ENCODE data around the gene SLC44A5.
A peak's percentile ranks its signal among the peaks of the same experiment; 100 is the strongest.
"Not testable (repeated sequence)": the region's sequence is repeated elsewhere in the genome, so short reads cannot be mapped to it uniquely, and the experiment has no call there.

SLC44A5 gene

DNA sequence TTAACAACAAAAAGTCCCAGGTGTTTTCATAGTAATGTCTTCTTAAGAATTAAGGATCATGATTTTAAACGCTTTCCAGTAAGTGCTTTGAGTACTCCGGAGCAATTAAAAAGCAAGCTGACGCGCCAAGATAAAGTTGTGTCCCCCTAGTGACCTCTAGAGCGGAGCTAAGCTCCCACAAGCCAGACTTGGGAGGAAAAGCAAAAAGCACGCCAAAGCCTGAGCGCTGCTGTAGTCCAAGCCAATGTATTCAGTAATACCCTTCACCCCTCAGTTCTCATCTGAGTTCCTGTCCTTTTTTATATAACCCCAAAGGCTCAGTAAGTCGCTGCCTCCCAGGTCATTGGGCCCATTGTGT lies 3.5 kb upstream of the SLC44A5 start:
- in situ Hi-C loops (cut with HindIII; ENCODE audit: low sequenced_read_pairs) = no loop called here
- TF ChIP-seq, protein P1, sequence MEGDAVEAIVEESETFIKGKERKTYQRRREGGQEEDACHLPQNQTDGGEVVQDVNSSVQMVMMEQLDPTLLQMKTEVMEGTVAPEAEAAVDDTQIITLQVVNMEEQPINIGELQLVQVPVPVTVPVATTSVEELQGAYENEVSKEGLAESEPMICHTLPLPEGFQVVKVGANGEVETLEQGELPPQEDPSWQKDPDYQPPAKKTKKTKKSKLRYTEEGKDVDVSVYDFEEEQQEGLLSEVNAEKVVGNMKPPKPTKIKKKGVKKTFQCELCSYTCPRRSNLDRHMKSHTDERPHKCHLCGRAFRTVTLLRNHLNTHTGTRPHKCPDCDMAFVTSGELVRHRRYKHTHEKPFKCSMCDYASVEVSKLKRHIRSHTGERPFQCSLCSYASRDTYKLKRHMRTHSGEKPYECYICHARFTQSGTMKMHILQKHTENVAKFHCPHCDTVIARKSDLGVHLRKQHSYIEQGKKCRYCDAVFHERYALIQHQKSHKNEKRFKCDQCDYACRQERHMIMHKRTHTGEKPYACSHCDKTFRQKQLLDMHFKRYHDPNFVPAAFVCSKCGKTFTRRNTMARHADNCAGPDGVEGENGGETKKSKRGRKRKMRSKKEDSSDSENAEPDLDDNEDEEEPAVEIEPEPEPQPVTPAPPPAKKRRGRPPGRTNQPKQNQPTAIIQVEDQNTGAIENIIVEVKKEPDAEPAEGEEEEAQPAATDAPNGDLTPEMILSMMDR (IDR thresholded peaks at IDR 0.05; ENCODE audit: low read depth, low read length) = no peak
- H3K4me3 ChIP-seq (ENCODE audit: low read depth, low read length) = peak overlapping the region; percentile 53
- DNase-seq (ENCODE audit: low read depth, low spot score) = no peak

DNA sequence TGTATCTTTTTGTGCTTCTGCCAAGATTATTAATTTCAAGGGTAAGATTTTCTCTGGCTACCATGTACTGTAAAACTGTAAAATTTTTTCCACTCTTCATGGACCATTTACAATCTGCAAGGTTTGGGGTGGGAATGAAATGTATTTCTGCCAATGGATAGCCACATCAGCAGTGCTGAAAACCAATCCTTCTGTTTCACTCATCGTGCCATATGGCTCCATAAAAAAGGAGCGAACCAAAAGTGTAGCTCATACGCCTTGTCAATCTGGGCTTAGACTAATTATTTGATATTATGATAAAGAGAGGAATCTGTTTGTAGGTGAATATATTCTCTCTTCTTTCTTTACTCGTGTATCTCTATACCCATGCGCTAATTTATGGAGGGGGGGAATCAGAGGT lies 3.0 kb upstream of the SLC44A5 start:
- no peak overlapping the region for H3K4me3 ChIP-seq (ENCODE audit: low read depth, low read length)
- no peak for DNase-seq (ENCODE audit: low read depth, low spot score)
- TF ChIP-seq, protein P1 (IDR thresholded peaks at IDR 0.05; ENCODE audit: low read depth, low read length) = no peak
- in situ Hi-C loops (cut with HindIII; ENCODE audit: low sequenced_read_pairs) = no loop called here

DNA sequence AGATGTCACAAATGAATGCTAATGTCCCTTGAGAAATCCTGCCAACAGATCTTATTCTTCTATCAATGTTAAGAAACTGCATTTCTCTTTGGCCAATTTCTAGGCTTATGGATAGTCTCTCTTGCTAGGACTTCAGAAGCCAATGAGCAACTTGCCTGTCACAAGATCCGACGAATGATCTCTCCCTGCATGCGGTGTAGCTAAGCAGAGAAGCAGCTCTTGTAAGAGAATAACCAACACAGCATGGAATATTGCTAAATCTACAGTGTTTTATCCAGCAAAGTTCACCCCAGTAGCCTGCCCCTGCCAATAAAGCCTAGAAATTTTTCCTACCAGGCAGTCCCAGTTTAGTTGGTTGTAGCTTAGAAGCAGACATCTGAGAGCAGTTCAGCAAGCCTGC lies 2.1 kb upstream of the SLC44A5 start:
- TF ChIP-seq, protein P1 (IDR thresholded peaks at IDR 0.05; ENCODE audit: low read depth, low read length) = no peak
- no peak for DNase-seq (ENCODE audit: low read depth, low spot score)
- no peak overlapping the region for H3K4me3 ChIP-seq (ENCODE audit: low read depth, low read length)
- in situ Hi-C loops (cut with HindIII; ENCODE audit: low sequenced_read_pairs) = no loop called here

DNA sequence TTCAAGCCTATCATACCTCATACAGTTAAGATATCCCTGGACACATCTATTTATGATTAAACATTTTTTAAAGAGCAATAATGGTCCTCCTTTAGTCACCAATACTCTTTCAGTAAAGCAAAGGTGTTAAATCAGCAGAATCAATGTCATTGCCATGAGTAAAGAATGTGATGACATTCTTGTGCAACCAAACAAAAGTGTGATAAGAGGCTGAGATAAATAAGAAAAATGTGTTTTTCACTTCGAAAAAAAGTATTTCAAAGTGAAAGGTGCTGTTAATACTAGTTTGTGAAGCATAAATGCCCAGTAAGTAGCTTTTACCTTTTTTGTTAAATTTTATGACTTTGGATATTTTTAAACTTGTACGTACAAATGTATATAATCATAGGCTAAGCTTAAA lies 8.4 kb downstream of the SLC44A5 start:
- in situ Hi-C loops (cut with HindIII; ENCODE audit: low sequenced_read_pairs) = no loop called here
- TF ChIP-seq, protein P1 (IDR thresholded peaks at IDR 0.05; ENCODE audit: low read depth, low read length) = no peak
- no peak overlapping the region for H3K4me3 ChIP-seq (ENCODE audit: low read depth, low read length)
- no peak for DNase-seq (ENCODE audit: low read depth, low spot score)

DNA sequence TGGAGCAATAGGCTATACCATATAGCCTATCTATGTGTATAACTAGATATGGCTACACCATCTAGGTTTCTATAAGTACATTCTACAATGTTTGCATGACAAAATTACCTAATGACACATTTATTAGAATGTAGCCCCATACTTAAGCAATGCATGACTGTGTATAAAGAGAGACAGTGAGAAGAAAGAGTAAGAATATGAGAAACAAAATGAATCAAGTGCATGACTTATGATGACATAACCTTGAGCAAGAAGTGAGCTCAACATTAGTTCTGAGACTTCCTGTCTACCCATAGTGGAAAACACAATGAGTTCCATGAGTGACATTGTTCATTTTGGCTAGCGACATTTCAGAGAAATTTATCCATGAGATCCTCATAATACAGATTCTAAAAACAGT lies 10.1 kb downstream of the SLC44A5 start:
- no peak for DNase-seq (ENCODE audit: low read depth, low spot score)
- in situ Hi-C loops (cut with HindIII; ENCODE audit: low sequenced_read_pairs) = no loop called here
- TF ChIP-seq, protein P1 (IDR thresholded peaks at IDR 0.05; ENCODE audit: low read depth, low read length) = no peak

DNA sequence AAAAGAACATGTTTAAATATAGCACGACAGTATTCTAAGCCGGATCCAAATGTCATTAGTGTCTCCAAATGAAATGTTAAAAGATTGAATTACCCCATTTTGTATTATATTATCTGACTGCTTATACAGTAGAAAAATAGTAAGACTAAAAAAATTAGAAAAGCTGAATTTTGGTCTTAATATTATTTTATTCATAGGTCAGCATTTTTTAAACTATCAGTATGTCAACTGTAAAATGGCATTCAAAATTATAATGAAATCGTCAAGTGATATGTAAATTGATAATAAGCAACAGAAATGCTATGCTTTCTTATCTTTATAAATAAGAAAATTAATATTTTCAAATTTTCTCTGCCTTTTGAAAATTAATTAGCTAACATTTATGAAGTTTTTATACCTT lies 16.6 kb downstream of the SLC44A5 start:
- in situ Hi-C loops (cut with HindIII; ENCODE audit: low sequenced_read_pairs) = no loop called here
- no peak for DNase-seq (ENCODE audit: low read depth, low spot score)
- H3K4me3 ChIP-seq (ENCODE audit: low read depth, low read length) = no peak overlapping the region
- TF ChIP-seq, protein P1 (IDR thresholded peaks at IDR 0.05; ENCODE audit: low read depth, low read length) = no peak

More for the DNA sequence above, 10.1 kb downstream of the SLC44A5 start:
- H3K4me3 ChIP-seq (ENCODE audit: low read depth, low read length) = no peak overlapping the region

DNA sequence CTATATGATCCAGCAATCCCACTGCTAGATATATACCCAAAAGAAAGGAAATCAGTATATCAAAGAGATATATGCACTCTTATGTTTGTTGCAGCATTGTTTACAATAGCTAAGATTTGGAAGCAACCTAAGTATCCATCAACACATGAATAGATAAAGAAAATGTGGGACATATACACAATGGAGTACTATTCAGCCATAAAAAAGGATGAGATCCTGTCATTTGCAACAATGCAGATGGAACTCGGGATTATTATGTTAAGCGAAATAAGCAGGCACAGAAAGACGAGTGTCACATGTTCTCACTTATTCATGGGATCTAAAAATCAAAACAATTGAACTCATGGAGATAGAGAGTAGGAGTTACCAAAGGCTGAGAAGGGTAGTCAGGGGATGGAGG lies 17.5 kb downstream of the SLC44A5 start:
- in situ Hi-C loops (cut with HindIII; ENCODE audit: low sequenced_read_pairs); H3K4me3 ChIP-seq (ENCODE audit: low read depth, low read length); DNase-seq (ENCODE audit: low read depth, low spot score): not testable (repeated sequence)

Data from astrocyte of the spinal cord (primary cell).